GM12878 (cell line): ENCODE measurements around the gene MYO18B. TPM values are rescaled to one million over a fixed set of nuclear protein-coding genes. Genes with fewer than 3 reads are reported as not detected.

Experiments used
- ATAC-seq: fragments of 200-7000 bp; cut with Tn5 transposase; 3 replicates; pipeline ENCODE4 v1.9.1; 2020; ENCODE audit warnings: mild to moderate bottlenecking, moderate library complexity
- BruUV-seq: library from RNA; stranded (reverse); fragments of 400-500 nt; replicated peaks from 2 replicates; lab custom pipeline; 2021; lab: Mats Ljungman, UMichigan
- CTCF ChIA-PET: fragments of 300-600 bp; sonication (Branson Sonifier 250); formaldehyde crosslinking; extraction: SDS; loops from one replicate; lab custom pipeline; 2021; ENCODE audit warnings: inconsistent platforms; lab: Yijun Ruan, JAX
- POLR2A ChIA-PET: fragments of 350-600 bp; formaldehyde crosslinking; extraction: SDS; loops from one replicate; lab custom pipeline; 2021; ENCODE audit warnings: inconsistent platforms; lab: Charles Lee
- RAD21 ChIA-PET: fragments of 300-600 bp; sonication (Branson Sonifier 250); formaldehyde crosslinking; loops from one replicate; lab custom pipeline; 2023; ENCODE audit warnings: antibody characterized with exemption; ENCODE audit not compliant: unreplicated experiment; lab: Charles Lee
- SMC1A ChIA-PET: fragments of 300-600 bp; sonication (Branson Sonifier 250); formaldehyde crosslinking; loops from one replicate; lab custom pipeline; 2023; ENCODE audit not compliant: unreplicated experiment, uncharacterized antibody; lab: Charles Lee
- DNase-seq: peaks from one replicate; pipeline ENCODE4 v3.0.0-alpha.2; 2011; ENCODE audit warnings: low read depth, low spot score
- FAIRE-seq: peaks from 3 replicates; lab custom pipeline; 2011; peaks lifted over from hg19 to GRCh38; lab: Jason Lieb, UNC
- H2AFZ ChIP-seq: 2 replicates; pipeline ENCODE4 v1.6.0; 2011; ENCODE audit warnings: low read depth, low read length, control low read depth; ENCODE audit not compliant: control insufficient read depth
- H3K27ac ChIP-seq: 2 replicates; pipeline ENCODE4 v1.5.1; 2011; ENCODE audit warnings: control low read depth; ENCODE audit not compliant: control insufficient read depth, insufficient read depth
- H3K27me3 ChIP-seq, 2 experiments: replicated peaks in 1 of 2; 2 replicates each; pipeline versions ENCODE4 v1.6.0 to v1.6.1; 2011; ENCODE audit warnings: low read length in 1 of 2; ENCODE audit not compliant: control insufficient read depth in 2 of 2, insufficient read depth in 2 of 2
- H3K36me3 ChIP-seq, 2 experiments: 2 replicates each; pipeline ENCODE4 v1.5.1; 2011; ENCODE audit warnings: low read length in 1 of 2; ENCODE audit not compliant: control insufficient read depth in 2 of 2, insufficient read depth in 2 of 2
- H3K4me1 ChIP-seq: 2 replicates; pipeline ENCODE4 v1.6.1; 2011; ENCODE audit warnings: mild to moderate bottlenecking, low read length, moderate library complexity, mixed read lengths; ENCODE audit not compliant: control insufficient read depth, insufficient read depth
- H3K4me2 ChIP-seq: 2 replicates; pipeline ENCODE4 v1.6.0; 2011; ENCODE audit warnings: control low read depth; ENCODE audit not compliant: control insufficient read depth, insufficient read depth
- H3K4me3 ChIP-seq: fragments of 200-600 bp; sonication (generic); 2 replicates; pipeline ENCODE4 v1.5.1; 2016
- H3K79me2 ChIP-seq: 2 replicates; pipeline ENCODE4 v1.6.0; 2011; ENCODE audit warnings: low read length; ENCODE audit not compliant: control insufficient read depth, insufficient read depth
- H3K9ac ChIP-seq: 2 replicates; pipeline ENCODE4 v1.8.0; 2011; ENCODE audit warnings: low read length, control low read depth, mixed read lengths; ENCODE audit not compliant: control insufficient read depth, insufficient read depth
- H3K9me3 ChIP-seq: replicated peaks from 3 replicates; pipeline ENCODE4 v1.5.1; 2011; ENCODE audit warnings: mild to moderate bottlenecking, low read length; ENCODE audit not compliant: control insufficient read depth, insufficient read depth
- H4K20me1 ChIP-seq: 2 replicates; pipeline ENCODE4 v1.6.0; 2011; ENCODE audit not compliant: control insufficient read depth, insufficient read depth
- ASH2L ChIP-seq: fragments of 300-600, 200-600 bp; sonication (generic); IDR thresholded peaks from 2 replicates; pipeline ENCODE4 v1.6.1; 2017; ENCODE audit warnings: low read depth, mild to moderate bottlenecking, borderline replicate concordance
- EED ChIP-seq: sonication (generic); IDR thresholded peaks from 2 replicates; pipeline ENCODE4 v1.6.1; 2016; ENCODE audit warnings: antibody characterized with exemption, low read depth
- MEF2A ChIP-seq: IDR thresholded peaks from 2 replicates; pipeline ENCODE4 v1.6.1; 2011; ENCODE audit warnings: low read depth, mild to moderate bottlenecking, low read length, moderate library complexity; ENCODE audit not compliant: insufficient read depth
- RAD21 ChIP-seq: IDR thresholded peaks from 2 replicates; pipeline ENCODE4 v1.6.1; 2011; ENCODE audit warnings: mild to moderate bottlenecking, low read depth, low read length, moderate library complexity; ENCODE audit not compliant: insufficient read depth
- SMC3 ChIP-seq: IDR thresholded peaks from 2 replicates; pipeline ENCODE4 v1.6.1; 2011; ENCODE audit warnings: low read length, improper control_type of control experiment, borderline replicate concordance
- STAT1 ChIP-seq: fragments of 450-650 bp; conservative IDR thresholded peaks from 2 replicates; pipeline ENCODE4 v1.6.1; 2014; ENCODE audit warnings: antibody characterized with exemption, mild to moderate bottlenecking
- STAT3 ChIP-seq: IDR thresholded peaks from 2 replicates; pipeline ENCODE4 v1.6.1; 2011; ENCODE audit warnings: low read depth, low read length, improper control_type of control experiment
- SUPT20H ChIP-seq: IDR thresholded peaks from 2 replicates; pipeline ENCODE4 v1.6.1; 2011; ENCODE audit warnings: low read depth, mild to moderate bottlenecking, low read length, moderate library complexity, borderline replicate concordance; ENCODE audit not compliant: control insufficient read depth
- YBX1 ChIP-seq: fragments of 450-650 bp; IDR thresholded peaks from 2 replicates; pipeline ENCODE4 v1.6.1; 2016; ENCODE audit warnings: antibody characterized with exemption
- ZNF217 ChIP-seq: fragments of 450-650 bp; IDR thresholded peaks from 2 replicates; pipeline ENCODE4 v1.6.1; 2017; ENCODE audit warnings: antibody characterized with exemption, mild to moderate bottlenecking
- WGBS: methylation state at CpG from one replicate; pipeline ENCODE4 v1.1.6; 2016; ENCODE audit warnings: low lambda C conversion rate; ENCODE audit not compliant: insufficient replicate concordance, insufficient coverage; ENCODE audit errors: missing lambda C conversion rate; 5-methylcytosine and 5-hydroxymethylcytosine counted together
- in situ Hi-C: fragments of 300-500 bp; cut with MboI; formaldehyde crosslinking; loops from 9 replicates; pipeline ENCODE4 v1.14.3; 2018; ENCODE audit warnings: mixed read lengths
- intact Hi-C: fragments of 100-400 bp; cut with micrococcal nuclease; formaldehyde crosslinking; loops from one replicate; pipeline ENCODE4 v1.14.2; 2022; ENCODE audit not compliant: unreplicated experiment
- polyA plus RNA-seq, 11 experiments: library from polyadenylated mRNA; depleted of rRNA in 4 of 11; unstranded in 6 of 11; stranded (reverse) in 5 of 11; fragments of >200 nt; fragmentation: Nextera tagmentation in 4 of 11; fragmentation: Illumina TruSeq in 1 of 11; extraction: Ambion mirVana in 4 of 11; extraction: Trizol in 1 of 11; gene quantifications; 1 replicate in 1 of 11; 2 replicates in 10 of 11; pipeline versions ENCODE4 v1.2.1 to v1.2.3, GENCODE V29; 2011 to 2016; ENCODE audit warnings: inconsistent platforms in 2 of 11, missing spikeins in 2 of 11, low read depth in 1 of 11
- total RNA-seq, 4 experiments: library from RNA; depleted of rRNA in 3 of 4; stranded (reverse); fragments of >200 nt in 3 of 4; fragmentation: Illumina TruSeq in 1 of 4; extraction: Trizol in 1 of 4; gene quantifications; 2 replicates each; pipeline versions ENCODE4 v1.2.1 to v1.2.3, GENCODE V29; 2013 to 2021
- TF ChIP-seq, protein P1 (sequence below), 3 experiments: IDR thresholded peaks in 2 of 3; conservative IDR thresholded peaks in 1 of 3; 2 replicates each; pipeline ENCODE4 v1.5.1; 2011; ENCODE audit warnings: low read depth in 3 of 3, low read length in 3 of 3, mild to moderate bottlenecking in 3 of 3, control low read depth in 2 of 3, moderate library complexity in 2 of 3, inconsistent platforms in 1 of 3, mixed read lengths in 1 of 3; ENCODE audit not compliant: control insufficient read depth in 2 of 3, insufficient read depth in 1 of 3; ENCODE audit errors: extremely low read depth in 1 of 3

MYO18B gene
- total and polyA plus RNA-seq, 10 of the 15 experiments (the other 5 are each of a cell fraction or from before 2014, with no cell fraction given): 0.05 to 2.1 (median 0.51) TPM; not detected in 1

DNA sequence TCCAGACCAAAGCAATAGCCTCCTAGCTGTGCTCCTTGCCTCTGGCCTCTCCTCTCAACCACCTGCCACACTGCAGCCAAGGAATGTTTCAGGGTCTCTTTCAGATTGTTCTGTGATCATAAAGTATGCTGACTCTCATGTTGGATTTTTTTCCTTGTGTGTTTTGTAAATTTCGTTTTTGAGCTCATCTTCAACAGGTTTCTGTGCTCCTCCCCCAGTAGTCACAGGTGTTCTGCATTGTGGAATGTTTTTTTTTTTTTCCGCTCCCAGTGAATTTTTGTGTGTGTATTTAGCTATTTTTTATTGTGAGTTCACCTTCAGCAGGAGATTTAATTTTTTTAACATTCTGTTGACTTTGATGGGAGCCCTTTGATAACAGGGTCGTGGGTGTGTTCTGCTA, 153.7 kb downstream of the MYO18B start (continued):
- TF ChIP-seq ZNF217: no peak
- TF ChIP-seq EED: no peak
- TF ChIP-seq MEF2A: no peak
- no peak for TF ChIP-seq SUPT20H
- no peak for TF ChIP-seq STAT1
- TF ChIP-seq ASH2L: no peak
- TF ChIP-seq YBX1: no peak

DNA sequence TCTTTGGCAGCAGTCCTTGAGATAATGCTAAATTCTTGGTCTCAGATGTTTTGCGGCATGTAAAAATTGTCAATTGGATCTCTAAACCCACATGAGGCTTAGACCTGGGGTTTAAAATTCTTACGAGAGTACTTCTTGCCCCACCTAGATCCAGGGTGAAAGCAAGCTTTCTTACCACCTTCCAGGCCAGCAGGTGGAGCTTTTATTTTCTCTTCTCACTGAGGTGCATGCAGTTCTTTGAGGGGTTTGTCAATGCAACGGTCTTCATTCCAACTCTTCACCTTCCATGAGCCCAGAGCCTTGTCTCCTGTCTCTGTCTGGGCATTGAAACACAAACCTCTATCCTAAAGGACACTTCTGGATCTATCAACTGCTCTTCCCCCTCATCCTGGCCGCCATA, 154.1 kb downstream of the MYO18B start:
- Histone ChIP-seq H3K9me3 (no peaks in the 10 kb centered on the region; the same call in 2 of the 3 replicates), H4K20me1 (no peaks in the 10 kb centered on the region), H3K4me2 (no peak overlapping the region), H3K36me3 (no peaks in the 10 kb centered on the region), H3K27me3 (no peaks in the 10 kb centered on the region), H2AFZ (no peak overlapping the region), H3K79me2 (no peaks in the 10 kb centered on the region), H3K4me1 (no peaks in the 10 kb centered on the region), H3K9ac (no peak overlapping the region), H3K27ac (no peak overlapping the region), H3K4me3 (no peak overlapping the region)
- intact Hi-C loops: loop anchor here (5.0 kb wide), 1 partner anchor 436 kb away; no protein-coding TSS in a partner anchor
- DNase-seq (no peak), ATAC-seq (no peak), FAIRE-seq (no peak)
- ChIA-PET POLR2A (no interaction called here), SMC1A (interaction anchor here (0.6 to 2.1 kb wide), 4 partner anchors 190 to 644 kb away, joined by 3 to 7 read pairs (median 4); no protein-coding TSS in a partner anchor), RAD21 (no interaction called here), CTCF (interaction anchor here (1.0 to 2.3 kb wide), 9 partner anchors 15 to 445 kb away, joined by 3 to 18 read pairs (median 3); no protein-coding TSS in a partner anchor)
- 48% methylated on average over 4 of the region's 4 CpGs for WGBS
- TF ChIP-seq, protein P1, sequence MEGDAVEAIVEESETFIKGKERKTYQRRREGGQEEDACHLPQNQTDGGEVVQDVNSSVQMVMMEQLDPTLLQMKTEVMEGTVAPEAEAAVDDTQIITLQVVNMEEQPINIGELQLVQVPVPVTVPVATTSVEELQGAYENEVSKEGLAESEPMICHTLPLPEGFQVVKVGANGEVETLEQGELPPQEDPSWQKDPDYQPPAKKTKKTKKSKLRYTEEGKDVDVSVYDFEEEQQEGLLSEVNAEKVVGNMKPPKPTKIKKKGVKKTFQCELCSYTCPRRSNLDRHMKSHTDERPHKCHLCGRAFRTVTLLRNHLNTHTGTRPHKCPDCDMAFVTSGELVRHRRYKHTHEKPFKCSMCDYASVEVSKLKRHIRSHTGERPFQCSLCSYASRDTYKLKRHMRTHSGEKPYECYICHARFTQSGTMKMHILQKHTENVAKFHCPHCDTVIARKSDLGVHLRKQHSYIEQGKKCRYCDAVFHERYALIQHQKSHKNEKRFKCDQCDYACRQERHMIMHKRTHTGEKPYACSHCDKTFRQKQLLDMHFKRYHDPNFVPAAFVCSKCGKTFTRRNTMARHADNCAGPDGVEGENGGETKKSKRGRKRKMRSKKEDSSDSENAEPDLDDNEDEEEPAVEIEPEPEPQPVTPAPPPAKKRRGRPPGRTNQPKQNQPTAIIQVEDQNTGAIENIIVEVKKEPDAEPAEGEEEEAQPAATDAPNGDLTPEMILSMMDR (IDR thresholded peaks at IDR 0.05 in 2 of 3, conservative IDR thresholded peaks at IDR 0.05 in 1 of 3; ENCODE audit: control insufficient read depth in 2 of 3, extremely low read depth in 1 of 3, insufficient read depth in 1 of 3, low read depth in 3 of 3, low read length in 3 of 3): peak in 2 of 3 experiments; percentile 32 to 39; a peak in 4 of 6 replicates
- peak; percentile 41 for TF ChIP-seq RAD21
- TF ChIP-seq SMC3: peak; percentile 55; the same call in 1 of the 2 replicates
- no peak for TF ChIP-seq STAT3
- in situ Hi-C loops: loop anchor here (5.0 kb wide), 1 partner anchor 436 kb away; no protein-coding TSS in a partner anchor
- no TSS peak for BruUV-seq
